Epidermal melanocyte (primary cell): ENCODE results near the gene MYADML2.
"Not testable (repeated sequence)": the region's sequence is repeated elsewhere in the genome, so short reads cannot be mapped to it uniquely, and the experiment has no call there.

ENCODE experiments used
- DNase-seq: peaks from one replicate; pipeline ENCODE4 v3.0.0; 2011; ENCODE audit warnings: low spot score; ENCODE audit not compliant: insufficient read length

The MYADML2 gene

DNA sequence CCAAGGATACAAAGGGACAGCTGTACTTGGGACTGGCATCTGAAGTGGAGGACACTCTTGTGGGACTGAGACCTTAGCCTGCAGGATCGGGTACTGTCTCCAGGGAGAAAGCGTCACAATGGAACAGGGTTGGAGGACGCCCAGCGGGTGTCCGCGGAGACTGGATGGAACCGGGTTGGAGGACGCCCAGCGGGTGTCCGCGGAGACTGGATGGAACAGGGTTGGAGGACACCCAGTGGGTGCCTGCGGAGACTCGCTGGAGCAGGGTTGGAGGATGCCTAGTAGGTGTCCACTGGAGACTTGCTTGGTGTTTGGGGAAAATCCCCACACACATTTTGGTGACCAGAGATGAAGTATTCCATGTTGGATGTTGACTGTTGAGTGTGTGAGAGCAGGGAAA, at the start of gene MYADML2:
Gene MYADML2 (minus strand): TSS at position 45 of the 400 bp plus-strand sequence. CDS start 5,492 bp downstream, outside the sequence.
- DNase-seq: no peak

DNA sequence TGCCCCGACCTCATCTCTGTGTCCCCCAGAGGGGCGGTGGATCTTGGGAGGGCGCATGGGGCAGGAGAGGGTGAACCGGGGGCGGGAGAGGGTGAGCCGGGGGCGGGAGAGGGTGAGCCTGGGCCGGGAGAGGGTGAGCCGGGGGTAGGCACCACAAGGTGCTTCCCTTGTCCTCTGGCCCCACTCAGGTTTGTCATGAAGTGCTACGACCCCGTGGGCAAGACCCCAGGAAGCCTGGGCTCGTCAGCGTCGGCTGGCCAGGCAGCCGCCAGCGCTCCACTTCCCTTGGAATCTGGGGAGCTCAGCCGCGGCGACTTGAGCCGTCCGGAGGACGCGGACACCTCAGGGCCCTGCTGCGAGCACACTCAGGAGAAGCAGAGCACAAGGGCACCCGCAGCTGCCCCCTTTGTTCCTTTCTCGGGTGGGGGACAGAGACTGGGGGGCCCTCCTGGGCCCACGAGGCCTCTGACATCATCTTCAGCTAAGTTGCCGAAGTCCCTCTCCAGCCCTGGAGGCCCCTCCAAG, 49.3 kb upstream of the MYADML2 start:
- no peak for DNase-seq

GRCh38 chr17:81995463-81996231, 48.6 kb upstream of the MYADML2 start:
- DNase-seq: no peak

DNA sequence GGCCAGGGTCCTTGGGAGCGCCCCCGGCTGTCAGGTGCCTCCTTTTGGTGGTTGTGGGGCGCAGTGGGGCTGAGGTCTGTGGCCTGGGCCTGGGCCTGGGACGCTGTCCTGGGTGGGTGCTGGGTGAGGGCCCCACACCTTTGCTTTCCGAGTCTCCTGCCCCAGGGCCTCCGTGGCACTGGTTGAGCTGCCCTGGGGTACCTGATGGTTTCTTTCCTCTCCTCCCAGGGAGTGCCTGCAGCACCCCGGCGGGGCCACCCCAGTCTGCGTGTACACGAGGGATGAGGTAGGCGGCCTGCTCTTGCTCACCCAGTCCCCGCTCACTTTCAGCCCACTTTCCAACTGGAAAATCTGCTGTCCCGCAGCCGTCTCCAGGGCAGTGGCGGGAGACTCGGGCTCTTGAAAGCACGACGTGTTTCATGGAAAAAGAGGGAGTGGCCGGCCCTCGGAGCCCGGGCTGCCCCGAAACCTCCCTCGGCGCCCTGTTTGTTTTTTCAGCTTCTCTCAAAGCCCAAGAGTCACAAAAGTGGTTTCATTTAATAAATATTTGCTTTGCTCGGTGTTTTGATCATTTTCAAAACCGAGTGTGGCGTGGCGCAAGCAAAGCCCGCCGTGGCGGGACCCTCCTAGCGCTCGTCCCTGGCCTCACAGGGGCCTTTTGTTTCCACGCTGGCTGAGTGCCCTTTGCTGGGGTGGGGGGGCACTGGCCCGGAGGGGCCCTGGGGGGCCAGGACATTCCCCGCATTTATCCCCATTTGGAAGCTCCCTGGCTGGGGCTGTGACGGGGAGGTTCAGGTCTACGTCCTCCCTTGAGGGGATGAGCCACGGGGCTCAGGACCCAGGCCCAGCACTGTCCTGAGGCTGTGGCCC, 47.8 kb upstream of the MYADML2 start:
- no peak for DNase-seq

GRCh38 chr17:81993729-81994592, 46.9 kb upstream of the MYADML2 start:
- DNase-seq: no peak

DNA sequence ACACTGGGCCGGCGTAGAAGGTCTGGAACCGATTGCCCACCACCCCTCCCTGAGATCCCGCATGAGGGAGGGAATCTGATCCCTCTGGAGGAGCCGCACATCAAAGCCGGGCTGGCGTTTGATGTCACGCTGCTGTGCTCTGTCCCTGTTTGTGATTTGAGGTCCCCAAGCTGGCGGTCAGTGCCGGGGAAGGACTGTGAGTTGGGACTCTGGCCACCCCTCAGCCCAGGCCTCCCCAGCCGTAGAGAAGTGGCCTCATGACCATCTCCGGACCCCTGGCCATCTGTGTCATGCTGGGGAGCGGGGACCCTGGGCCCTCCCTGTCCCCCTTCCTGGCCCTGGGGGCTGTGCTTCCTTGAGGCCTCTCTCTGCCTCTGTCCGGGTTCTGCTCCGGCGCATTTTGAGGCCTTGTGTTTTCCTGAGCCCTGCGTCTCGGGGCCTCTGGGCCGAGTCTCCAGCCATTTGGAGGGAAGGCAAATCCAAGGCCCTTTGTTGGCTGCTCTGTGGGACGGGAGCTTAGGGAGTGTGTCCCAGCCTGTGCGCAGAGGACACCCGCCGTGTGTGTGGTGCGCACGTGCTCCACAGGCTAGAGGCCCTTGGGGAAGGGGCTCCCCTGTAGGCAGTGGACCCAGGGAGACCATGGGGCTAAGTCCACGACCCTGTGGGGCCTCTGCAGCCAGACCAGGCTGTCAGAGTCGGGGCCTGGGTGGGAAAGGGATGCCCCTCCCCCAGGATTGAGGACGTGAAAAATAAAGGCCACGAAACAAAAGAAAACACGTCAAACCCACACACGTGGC, 45.5 kb upstream of the MYADML2 start:
- DNase-seq: no peak

- peak; percentile 90 for DNase-seq
Observed at GRCh38 chr17:81991684-81992305, 44.8 kb upstream of the MYADML2 start.

- no peak for DNase-seq
Observed at GRCh38 chr17:81990836-81991683, 44.0 kb upstream of the MYADML2 start.

- no peak for DNase-seq
Observed at GRCh38 chr17:81987161-81987770, 40.2 kb upstream of the MYADML2 start.

GRCh38 chr17:81986606-81987005, 39.6 kb upstream of the MYADML2 start:
- DNase-seq: no peak

- no peak for DNase-seq
Observed at GRCh38 chr17:81984773-81985410, 37.9 kb upstream of the MYADML2 start.

DNA sequence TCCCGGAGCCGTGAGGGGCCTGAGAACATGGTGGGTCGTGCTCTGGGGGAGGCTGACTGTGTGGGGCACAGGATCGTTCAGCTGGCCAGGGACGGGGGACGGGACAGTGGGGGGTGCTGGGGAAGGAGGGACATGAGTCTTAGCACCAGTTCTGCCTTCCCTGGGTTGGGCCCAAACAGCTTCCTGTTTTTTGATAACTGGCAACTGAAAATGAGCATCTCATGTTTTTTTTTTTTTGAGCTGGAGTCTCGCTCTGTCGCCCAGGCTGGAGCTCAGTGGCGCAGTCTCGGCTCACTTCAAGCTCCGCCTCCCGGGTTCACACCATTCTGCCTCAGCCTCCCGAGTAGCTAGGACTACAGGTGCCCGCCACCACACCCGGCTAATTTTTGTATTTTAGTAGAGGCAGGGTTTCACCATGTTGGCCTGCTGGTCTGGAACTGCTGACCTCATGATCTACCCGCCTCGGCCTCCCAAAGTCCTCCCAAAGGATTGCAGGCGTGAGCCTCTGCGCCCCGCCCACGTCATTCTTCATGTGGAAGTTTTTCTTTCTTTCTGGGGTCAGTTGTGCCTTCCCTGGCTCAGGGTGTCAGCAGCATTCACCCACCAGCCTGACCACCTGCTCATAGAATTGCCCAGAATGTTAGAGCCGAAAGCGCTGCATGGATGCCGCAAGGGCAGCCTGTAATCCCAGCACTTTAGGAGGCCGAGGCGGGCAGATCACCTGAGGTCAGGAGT, 36.8 kb upstream of the MYADML2 start:
- no peak for DNase-seq

DNA sequence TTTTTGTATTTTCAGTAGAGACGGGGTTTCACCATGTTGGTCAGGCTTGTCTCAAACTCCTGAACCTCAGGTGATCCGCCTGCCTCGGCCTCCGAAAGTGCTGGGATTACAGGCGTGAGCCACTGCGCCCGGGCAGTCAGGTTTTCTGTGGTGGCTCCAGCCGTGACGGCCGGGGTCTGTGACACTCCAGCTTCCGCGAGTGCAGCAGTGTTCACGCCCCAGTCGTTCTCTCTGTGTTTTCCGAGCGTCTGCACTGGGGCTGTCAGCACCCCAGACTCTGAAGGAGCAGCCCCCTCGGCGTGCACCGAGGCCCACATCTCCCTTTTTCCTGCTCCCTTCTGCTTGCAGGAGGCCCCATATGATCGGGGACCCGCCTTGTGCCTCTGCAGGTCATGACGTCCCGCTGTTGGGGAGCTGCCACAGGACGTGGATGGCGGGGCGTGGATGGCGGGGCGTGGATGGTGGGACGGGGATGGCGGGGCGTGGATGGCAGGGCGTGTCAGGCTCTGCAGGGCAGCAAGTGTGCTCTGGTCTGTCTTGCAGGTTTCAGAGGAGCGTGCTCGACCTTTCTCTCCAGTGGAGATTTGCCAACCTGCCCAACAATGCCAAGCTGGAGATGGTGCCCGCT, 36.1 kb upstream of the MYADML2 start:
- no peak for DNase-seq

DNA sequence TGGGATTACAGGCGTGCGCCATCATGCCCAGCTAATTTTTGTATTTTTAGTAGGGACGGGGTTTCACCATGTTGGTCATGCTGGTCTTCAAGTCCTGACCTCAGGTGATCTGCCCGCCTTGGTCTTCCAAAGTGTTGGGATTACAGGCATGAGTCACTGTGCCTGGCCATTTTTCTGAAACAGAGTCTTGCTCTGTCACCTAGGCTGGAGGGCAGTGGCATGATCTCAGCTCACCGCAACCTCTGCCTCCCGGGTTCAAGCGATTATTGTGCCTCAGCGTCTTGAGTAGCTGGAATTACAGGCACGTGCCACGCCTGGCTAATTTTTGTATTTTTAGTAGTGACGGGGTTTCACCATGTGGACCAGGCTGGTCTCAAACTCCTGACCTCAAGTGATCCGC, 34.5 kb upstream of the MYADML2 start:
- not testable (repeated sequence) for DNase-seq

GRCh38 chr17:81980707-81981343, 33.8 kb upstream of the MYADML2 start:
- no peak for DNase-seq

- DNase-seq: no peak
Observed at GRCh38 chr17:81980122-81980521, 33.1 kb upstream of the MYADML2 start.
